Thymus (tissue), 11 donors: ENCODE results near the gene SAMD13. TPM values are rescaled to one million over a fixed set of nuclear protein-coding genes. Genes with fewer than 3 reads are reported as not detected.
A peak's percentile ranks its signal among the peaks of the same experiment; 100 is the strongest.

Experiments
- DNase-seq, 9 donors: peaks; one replicate each; pipeline ENCODE4 v3.0.0-alpha.2; 2013; ENCODE audit warnings: low spot score in 9 of 9, low read depth in 6 of 9, missing footprints in 1 of 9
- H3K27ac ChIP-seq, 2 donors: one replicate each; pipeline ENCODE4 v1.5.1; 2013; ENCODE audit warnings: control low read depth in 1 of 2, low read depth in 1 of 2, low read length in 1 of 2, mild to moderate bottlenecking in 1 of 2, moderate library complexity in 1 of 2
- H3K27me3 ChIP-seq, 2 donors: one replicate each; pipeline ENCODE4 v1.5.1; 2013; ENCODE audit warnings: low read length in 1 of 2; ENCODE audit not compliant: control insufficient read depth in 2 of 2, insufficient read depth in 1 of 2
- H3K36me3 ChIP-seq, 2 donors: one replicate each; pipeline ENCODE4 v1.5.1; 2013; ENCODE audit warnings: low read length in 1 of 2, mild to moderate bottlenecking in 1 of 2, moderate library complexity in 1 of 2; ENCODE audit not compliant: control insufficient read depth in 2 of 2, insufficient read depth in 2 of 2
- H3K4me1 ChIP-seq, 2 donors: one replicate each; pipeline ENCODE4 v1.5.1; 2013; ENCODE audit warnings: low read length in 2 of 2; ENCODE audit not compliant: control insufficient read depth in 2 of 2, insufficient read depth in 2 of 2
- H3K4me3 ChIP-seq, 2 donors: one replicate each; pipeline ENCODE4 v1.5.1; 2013; ENCODE audit warnings: low read length in 2 of 2, control low read depth in 1 of 2, mild to moderate bottlenecking in 1 of 2
- H3K9me3 ChIP-seq, 2 donors: one replicate each; pipeline ENCODE4 v1.5.1; 2013; ENCODE audit warnings: low read length in 1 of 2, mild to moderate bottlenecking in 1 of 2; ENCODE audit not compliant: control insufficient read depth in 2 of 2, insufficient read depth in 1 of 2
- WGBS: extraction: QIAGEN DNeasy Blood & Tissue Kit; methylation state at CpG from one replicate; pipeline ENCODE4 v1.1.7; 2013; 5-methylcytosine and 5-hydroxymethylcytosine counted together
- polyA plus RNA-seq: library from polyadenylated mRNA; stranded (reverse); fragments of 200-250 nt; gene quantifications from one replicate; pipeline ENCODE4 v1.2.3, GENCODE V29; 2013
- total RNA-seq: library from RNA; stranded (reverse); fragments of 120-200 nt; gene quantifications from one replicate; pipeline ENCODE4 v1.2.4, GENCODE V29; 2013
- donor health status: healthy.

Gene SAMD13
- total and polyA plus RNA-seq, 2 donors, result 2.6 to 3.7 TPM

DNA sequence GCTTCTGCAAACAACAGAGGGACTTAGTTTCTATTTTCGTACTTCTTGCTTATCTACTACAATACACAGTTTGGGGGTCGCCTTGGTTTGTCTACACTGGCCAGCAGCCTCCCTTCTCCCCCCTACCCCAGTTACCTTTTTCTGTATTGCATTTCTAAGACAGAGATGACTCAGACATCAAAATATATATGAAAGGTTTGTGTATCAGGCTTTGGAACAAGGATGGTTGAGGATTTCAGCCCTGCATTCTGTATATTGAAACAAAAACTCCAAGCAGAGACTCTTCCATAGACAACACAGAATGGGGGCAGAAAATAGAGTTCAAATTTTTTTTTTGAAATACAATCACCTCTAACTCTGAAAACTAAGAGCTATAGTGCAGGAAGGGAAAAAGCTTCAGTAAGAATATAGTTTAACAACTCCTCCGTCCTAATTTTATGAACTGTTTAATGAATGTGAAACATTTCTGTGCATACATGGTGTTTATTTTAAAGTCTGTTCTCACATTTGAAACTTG is 1.9 kb downstream of the SAMD13 start:
- peaks cover 4 to 28% of the 10 kb centered on the region in 2 donors for H3K4me1 ChIP-seq
- H3K27me3 ChIP-seq, result no peaks in the 10 kb centered on the region
- H3K36me3 ChIP-seq, result no peaks in the 10 kb centered on the region
- peak overlapping the region; percentile 40 to 55 for H3K4me3 ChIP-seq
- H3K9me3 ChIP-seq, result no peaks in the 10 kb centered on the region
- WGBS, result 15% methylated on average over 3 of the region's 3 CpGs
- peak in 3 of 9 donors; percentile 8 to 28 (median 27) for DNase-seq
- peak overlapping the region; percentile 75 to 88 for H3K27ac ChIP-seq

DNA sequence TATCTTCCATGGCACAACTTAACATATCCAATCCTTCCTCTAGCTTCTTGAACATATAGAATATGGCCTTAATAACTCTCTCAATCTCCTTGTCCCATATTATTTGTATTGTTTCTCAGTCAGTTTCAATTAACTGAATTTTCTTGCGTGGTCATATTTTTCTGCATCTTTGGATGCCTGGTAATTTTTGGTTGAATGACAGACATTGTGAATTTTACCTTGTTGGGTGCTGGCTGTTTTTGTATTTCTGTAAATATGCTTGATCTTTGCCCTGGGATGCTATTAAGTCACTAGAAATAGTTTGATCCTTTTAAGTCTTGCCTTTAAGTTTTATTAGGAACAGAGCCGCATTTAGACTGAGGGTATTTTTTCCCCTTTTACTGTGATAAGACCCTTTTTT is 5.9 kb downstream of the SAMD13 start:
- 100% methylated on average over 2 of the region's 2 CpGs for whole genome bisulfite sequencing
- DNase-seq, result no peak
- no peaks in the 10 kb centered on the region for H3K9me3 ChIP-seq
- peaks cover 0 to 10% of the 10 kb centered on the region in 2 donors for H3K4me1 ChIP-seq
- no peak overlapping the region for H3K4me3 ChIP-seq
- no peaks in the 10 kb centered on the region for H3K36me3 ChIP-seq
- H3K27ac ChIP-seq, result no peak overlapping the region
- H3K27me3 ChIP-seq, result no peaks in the 10 kb centered on the region

DNA sequence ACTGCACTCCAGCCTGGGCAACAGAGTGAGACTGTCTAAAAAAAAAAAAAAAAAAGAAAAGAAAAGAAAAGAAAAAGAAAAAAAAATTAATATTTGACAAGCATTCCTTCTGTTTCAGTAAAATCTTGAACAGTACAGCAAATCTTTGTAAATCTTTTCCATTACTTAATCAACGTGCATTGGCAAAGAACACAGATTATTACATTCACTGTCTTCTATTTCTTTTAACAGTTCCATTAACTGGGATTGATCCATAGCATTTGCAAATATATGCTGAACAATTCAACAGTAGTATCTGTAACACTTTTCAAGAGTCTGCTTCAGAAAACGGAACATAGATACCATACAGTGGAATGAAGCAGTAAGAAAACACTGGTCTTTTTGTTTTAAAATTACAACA is 9.8 kb downstream of the SAMD13 start:
- Histone ChIP-seq H3K27me3 (no peaks in the 10 kb centered on the region), H3K27ac (no peak overlapping the region), H3K4me3 (no peak overlapping the region), H3K36me3 (no peaks in the 10 kb centered on the region), H3K4me1 (no peaks in the 10 kb centered on the region), H3K9me3 (no peaks in the 10 kb centered on the region)
- DNase-seq, result no peak
- WGBS, result 96% methylated on average over 2 of the region's 2 CpGs

DNA sequence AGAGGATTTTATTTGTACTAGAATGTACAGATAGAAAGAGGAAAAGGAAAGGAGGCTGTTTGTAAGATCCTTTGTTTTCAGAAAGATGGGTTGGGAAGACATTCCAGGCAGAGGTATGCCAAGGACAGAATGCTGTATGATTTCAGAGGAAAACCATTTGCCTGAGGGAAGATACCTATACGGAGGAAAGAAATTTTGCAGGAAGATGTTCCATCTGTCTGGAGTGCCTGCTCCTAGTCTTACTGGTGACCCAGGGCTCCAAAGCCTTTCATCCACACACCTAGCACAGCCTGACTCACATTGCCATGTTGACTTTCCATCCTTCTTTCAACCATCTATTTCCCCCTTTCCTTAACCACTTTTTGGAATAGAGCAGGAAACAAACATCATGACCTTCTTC is 18.2 kb downstream of the SAMD13 start:
- Histone ChIP-seq H3K27ac (no peak overlapping the region), H3K4me3 (no peak overlapping the region), H3K36me3 (no peaks in the 10 kb centered on the region), H3K4me1 (no peaks in the 10 kb centered on the region), H3K9me3 (no peaks in the 10 kb centered on the region), H3K27me3 (no peaks in the 10 kb centered on the region)
- WGBS, result 93% methylated on average over 1 of the region's 1 CpG
- no peak for DNase-seq

DNA sequence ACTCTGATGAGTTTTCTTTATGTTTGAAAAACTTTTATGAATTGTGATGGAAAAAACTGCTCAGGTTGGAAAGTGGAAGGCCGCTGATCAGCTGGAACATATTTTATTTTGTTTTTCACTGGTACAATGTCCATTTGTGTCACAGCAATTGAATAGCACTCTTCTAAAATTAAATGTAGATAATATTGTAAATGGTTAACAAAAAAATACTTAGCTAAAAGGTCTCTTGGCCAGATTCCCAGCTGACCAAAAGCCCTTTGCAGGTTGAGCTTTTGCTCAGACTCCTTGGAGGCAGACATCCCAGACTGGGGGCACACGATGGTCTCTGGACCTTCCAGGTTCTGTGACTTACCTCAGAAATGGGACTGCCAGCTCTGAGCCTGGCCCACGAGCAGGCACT is 26.3 kb downstream of the SAMD13 start:
- H3K4me3 ChIP-seq, result no peak overlapping the region
- H3K27ac ChIP-seq, result no peak overlapping the region
- H3K9me3 ChIP-seq, result no peaks in the 10 kb centered on the region
- no peaks in the 10 kb centered on the region for H3K27me3 ChIP-seq
- DNase-seq, result no peak
- H3K36me3 ChIP-seq, result no peaks in the 10 kb centered on the region
- 99% methylated on average over 3 of the region's 3 CpGs for WGBS
- H3K4me1 ChIP-seq, result no peaks in the 10 kb centered on the region

DNA sequence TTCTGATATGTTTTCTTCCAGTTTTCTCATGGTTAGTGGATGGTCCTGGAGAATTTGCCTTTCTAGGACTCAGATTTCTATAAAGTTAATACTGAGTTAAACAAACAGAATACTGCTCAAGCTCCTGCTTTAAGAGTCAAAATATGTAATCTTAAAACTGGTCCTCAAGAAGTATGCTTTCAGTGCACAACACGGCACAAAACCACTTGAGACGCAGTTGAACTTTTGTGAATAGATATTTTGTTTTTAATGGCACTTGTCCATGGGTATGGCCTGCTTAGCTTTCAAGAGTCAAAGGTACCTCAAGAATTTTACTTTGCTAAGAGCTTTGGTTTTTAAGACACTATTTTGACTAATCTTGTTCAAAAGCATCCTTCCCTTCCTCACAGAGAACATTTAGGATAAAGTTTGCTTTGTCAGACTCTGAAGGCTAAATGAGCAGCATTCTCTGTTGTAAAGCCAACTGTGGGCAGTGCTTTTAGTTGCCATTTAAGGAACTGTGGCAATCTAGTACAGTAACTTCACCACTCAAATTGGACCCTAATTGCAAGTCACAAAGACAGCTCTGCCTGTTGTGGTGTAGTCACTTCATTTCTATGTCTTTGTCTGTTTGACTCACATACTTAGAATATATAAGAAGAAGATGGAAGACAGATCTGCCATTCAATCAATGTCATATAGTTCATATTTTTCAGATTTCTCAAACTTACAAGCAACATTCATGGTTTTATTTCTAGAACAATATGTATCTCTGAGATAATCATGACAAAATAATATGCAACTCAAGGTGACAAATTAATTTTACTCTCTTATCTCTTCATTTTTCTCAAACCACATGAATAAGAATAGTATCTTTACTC is 28.8 kb downstream of the SAMD13 start:
- WGBS, result 93% methylated on average over 2 of the region's 2 CpGs

DNA sequence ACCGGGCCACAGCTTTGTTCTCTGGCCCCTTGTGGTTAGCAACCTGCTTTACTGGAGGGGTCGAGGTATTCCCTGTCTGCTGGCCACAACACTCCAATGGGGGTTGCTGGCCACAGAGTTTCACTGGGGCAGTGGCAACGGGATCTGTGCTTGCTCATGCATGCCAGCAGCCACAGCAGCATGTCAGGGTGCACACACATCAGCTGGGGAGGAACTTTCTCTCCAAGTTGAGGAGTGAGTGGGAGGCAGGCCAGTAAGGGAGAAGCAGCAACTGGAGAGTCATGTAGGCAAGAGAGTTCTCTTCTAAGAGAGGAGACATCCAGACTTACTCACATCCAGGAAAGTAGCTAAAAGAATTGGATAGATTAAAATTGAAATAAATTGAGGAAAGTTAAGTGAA is 38.0 kb downstream of the SAMD13 start:
- H3K27me3 ChIP-seq, result no peaks in the 10 kb centered on the region

More for the DNA sequence above, 28.8 kb downstream of the SAMD13 start:
- Histone ChIP-seq H3K4me3 (no peak overlapping the region), H3K27ac (no peak overlapping the region), H3K27me3 (no peaks in the 10 kb centered on the region), H3K9me3 (no peaks in the 10 kb centered on the region), H3K4me1 (no peaks in the 10 kb centered on the region), H3K36me3 (no peaks in the 10 kb centered on the region)
- DNase-seq, result no peak

DNA sequence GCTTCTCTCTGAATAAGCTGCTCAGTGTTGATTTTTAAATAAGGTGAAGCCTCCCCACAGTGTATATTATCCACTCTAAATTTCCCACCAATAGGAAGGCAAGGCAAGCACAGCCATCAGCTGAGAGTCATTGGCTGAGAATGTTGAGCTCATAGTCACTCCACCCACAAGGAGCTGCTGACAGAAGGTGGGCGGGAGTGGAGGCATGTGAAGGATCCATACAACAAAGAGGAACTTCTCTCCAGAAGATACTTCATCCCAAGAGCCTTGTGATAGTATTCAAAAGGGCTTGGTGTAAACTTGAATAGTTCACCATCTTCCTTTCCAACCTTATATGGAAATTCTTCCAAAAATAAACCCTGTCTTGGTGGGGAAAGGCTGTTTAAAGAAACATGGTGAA is 42.8 kb downstream of the SAMD13 start:
- Histone ChIP-seq H3K27ac (no peak overlapping the region), H3K4me1 (no peaks in the 10 kb centered on the region), H3K27me3 (no peaks in the 10 kb centered on the region), H3K4me3 (no peak overlapping the region), H3K9me3 (no peaks in the 10 kb centered on the region), H3K36me3 (no peaks in the 10 kb centered on the region)
- WGBS, result 99% methylated on average over 1 of the region's 1 CpG
- DNase-seq, result no peak

More for the DNA sequence above, 38.0 kb downstream of the SAMD13 start:
- Histone ChIP-seq H3K27ac (no peak overlapping the region), H3K4me3 (no peak overlapping the region), H3K4me1 (no peaks in the 10 kb centered on the region), H3K36me3 (no peaks in the 10 kb centered on the region), H3K9me3 (peaks cover 0 to 7% of the 10 kb centered on the region in 2 donors)
- no peak for DNase-seq
- WGBS, result 92% methylated on average over 3 of the region's 3 CpGs

DNA sequence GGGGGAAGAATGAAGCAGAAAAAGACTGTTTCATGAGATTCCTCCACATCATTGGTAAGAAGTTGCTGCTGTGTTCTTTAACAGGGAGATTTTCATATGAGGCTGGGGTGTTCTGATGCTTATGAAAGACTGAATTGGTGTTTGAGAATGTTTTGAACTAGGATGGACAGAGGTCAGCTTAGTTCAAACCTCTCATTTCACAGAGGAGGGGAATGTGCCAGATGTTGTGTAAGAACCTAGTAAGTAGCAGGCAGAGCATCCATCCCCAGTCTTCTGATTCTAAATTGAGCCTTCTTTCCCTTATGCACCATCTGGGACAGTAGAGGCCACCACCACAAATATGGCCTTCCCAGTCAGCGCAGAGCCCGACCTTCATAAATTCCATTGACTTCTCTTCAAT is 43.7 kb downstream of the SAMD13 start:
- Histone ChIP-seq H3K4me1 (no peaks in the 10 kb centered on the region), H3K4me3 (no peak overlapping the region), H3K27me3 (no peaks in the 10 kb centered on the region), H3K27ac (no peak overlapping the region), H3K36me3 (no peaks in the 10 kb centered on the region), H3K9me3 (no peaks in the 10 kb centered on the region)
- no peak for DNase-seq
- 95% methylated on average over 2 of the region's 2 CpGs for WGBS
